ENCODE results near the gene EMD.
"Not testable (repeated sequence)": the region's sequence is repeated elsewhere in the genome, so short reads cannot be mapped to it uniquely, and the experiment has no call there.

Gene EMD

DNA sequence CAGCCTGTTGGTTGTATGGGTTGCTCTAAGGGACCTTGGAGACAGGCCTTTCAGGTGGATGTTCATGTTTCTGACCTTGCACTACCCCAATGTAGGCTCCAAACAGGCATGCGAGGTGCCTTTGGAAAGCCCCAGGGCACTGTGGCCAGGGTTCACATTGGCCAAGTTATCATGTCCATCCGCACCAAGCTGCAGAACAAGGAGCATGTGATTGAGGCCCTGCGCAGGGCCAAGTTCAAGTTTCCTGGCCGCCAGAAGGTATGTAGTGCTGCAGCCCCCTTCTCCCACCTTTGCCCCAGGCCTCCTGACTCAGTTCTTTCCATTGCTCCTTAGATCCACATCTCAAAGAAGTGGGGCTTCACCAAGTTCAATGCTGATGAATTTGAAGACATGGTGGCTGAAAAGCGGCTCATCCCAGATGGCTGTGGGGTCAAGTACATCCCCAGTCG, 21.3 kb downstream of the EMD start:
- peaks cover 0 to 22% (median 12%) of the 10 kb centered on the region in 4 experiments for H3K4me1 ChIP-seq (ENCODE audit: control extremely low read depth in 1 of 4, control insufficient read depth in 4 of 4, insufficient read depth in 4 of 4, low read length in 3 of 4)
- H3K27me3 ChIP-seq (replicated peaks in 2 of 5; ENCODE audit: control insufficient read depth in 4 of 5, insufficient read depth in 5 of 5, low read length in 4 of 5); H3K9me3 ChIP-seq (ENCODE audit: control extremely low read depth in 1 of 5, control insufficient read depth in 4 of 5, insufficient read depth in 2 of 5, low read depth in 1 of 5, low read length in 4 of 5); DNase-seq; H3K27ac ChIP-seq (ENCODE audit: insufficient read depth in 1 of 2, low read depth in 1 of 2, low read length in 2 of 2, poor library complexity in 1 of 2, severe bottlenecking in 2 of 2); POLR2A ChIA-PET: not testable (repeated sequence)
- peak overlapping the region in 2 of 7 experiments; percentile 71 to 89 for H3K4me3 ChIP-seq (ENCODE audit: control insufficient read depth in 1 of 7, extremely low read depth in 1 of 7, insufficient read depth in 4 of 7, low read depth in 2 of 7, low read length in 6 of 7)
- 86% methylated on average over 3 of the region's 6 CpGs for WGBS (ENCODE audit: insufficient coverage)
- CTCF ChIA-PET: interaction anchor here (0.7 to 1.0 kb wide), 2 partner anchors 8 to 29 kb away, joined by 3 read pairs; no protein-coding TSS in a partner anchor
- peaks cover 0 to 28% (median 16%) of the 10 kb centered on the region in 4 experiments for H3K36me3 ChIP-seq (ENCODE audit: control insufficient read depth in 4 of 4, insufficient read depth in 4 of 4, low read length in 3 of 4)

DNA sequence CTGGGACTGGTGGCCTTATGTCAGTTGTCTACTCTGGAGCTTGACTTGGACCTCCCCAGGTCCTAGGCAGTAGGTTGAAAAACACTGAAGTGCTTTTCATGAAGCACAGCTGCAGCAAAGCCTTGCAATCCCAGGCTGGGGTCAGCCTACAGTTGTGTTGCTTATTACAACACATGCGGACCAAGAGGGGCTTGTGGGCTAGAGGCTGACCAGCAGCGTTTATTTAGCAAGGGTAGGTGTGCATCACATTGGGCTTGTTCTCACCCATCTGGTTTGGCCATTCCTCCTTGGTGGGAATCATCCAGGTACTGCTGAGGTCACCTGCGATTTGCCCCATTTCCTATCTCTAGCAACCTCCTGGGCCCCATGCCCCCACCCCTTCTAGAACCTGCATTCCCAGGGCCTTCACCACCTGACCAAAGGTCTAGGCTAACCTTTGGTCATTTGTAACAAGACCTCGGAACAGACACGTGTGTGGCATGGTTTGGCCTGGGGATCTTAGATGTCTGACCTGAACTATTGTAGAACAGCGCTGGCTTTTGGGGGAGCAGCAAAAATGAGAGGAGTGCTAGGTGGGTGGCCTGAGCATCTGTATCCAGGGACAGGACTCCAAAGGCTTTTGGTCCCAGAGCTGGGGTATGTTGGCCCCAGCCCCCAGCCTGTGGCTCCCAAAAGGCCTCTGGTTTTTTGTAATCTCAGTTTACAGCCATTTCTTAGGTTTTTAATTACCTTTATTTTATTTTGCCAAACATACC, 22.1 kb downstream of the EMD start:
- ChIA-PET POLR2A (interaction anchor here (1.6 kb wide), 1 partner anchor 11 kb away, joined by 5 read pairs; no protein-coding TSS in a partner anchor), CTCF (interaction anchor here (0.8 to 1.3 kb wide), 2 partner anchors 8 to 26 kb away, joined by 3 to 4 read pairs; partner anchors contain the start of gene DNASE1L1)
- Histone ChIP-seq H3K4me1 (ENCODE audit: control extremely low read depth in 1 of 4, control insufficient read depth in 4 of 4, insufficient read depth in 4 of 4, low read length in 3 of 4) (peaks cover 0 to 22% (median 12%) of the 10 kb centered on the region in 4 experiments), H3K4me3 (ENCODE audit: control insufficient read depth in 1 of 7, extremely low read depth in 1 of 7, insufficient read depth in 4 of 7, low read depth in 2 of 7, low read length in 6 of 7) (no peak overlapping the region), H3K27me3 (replicated peaks in 2 of 5; ENCODE audit: control insufficient read depth in 4 of 5, insufficient read depth in 5 of 5, low read length in 4 of 5) (no peaks in the 10 kb centered on the region), H3K9me3 (ENCODE audit: control extremely low read depth in 1 of 5, control insufficient read depth in 4 of 5, insufficient read depth in 2 of 5, low read depth in 1 of 5, low read length in 4 of 5) (peaks cover 0 to 9% (median 0%) of the 10 kb centered on the region in 5 experiments), H3K36me3 (ENCODE audit: control insufficient read depth in 4 of 4, insufficient read depth in 4 of 4, low read length in 3 of 4) (peaks cover 0 to 28% (median 16%) of the 10 kb centered on the region in 4 experiments), H3K27ac (ENCODE audit: insufficient read depth in 1 of 2, low read depth in 1 of 2, low read length in 2 of 2, poor library complexity in 1 of 2, severe bottlenecking in 2 of 2) (no peak overlapping the region)
- WGBS (ENCODE audit: insufficient coverage): 83% methylated on average over 6 of the region's 6 CpGs
- DNase-seq: peak in 2 of 3 donors; percentile 41 to 44

DNA sequence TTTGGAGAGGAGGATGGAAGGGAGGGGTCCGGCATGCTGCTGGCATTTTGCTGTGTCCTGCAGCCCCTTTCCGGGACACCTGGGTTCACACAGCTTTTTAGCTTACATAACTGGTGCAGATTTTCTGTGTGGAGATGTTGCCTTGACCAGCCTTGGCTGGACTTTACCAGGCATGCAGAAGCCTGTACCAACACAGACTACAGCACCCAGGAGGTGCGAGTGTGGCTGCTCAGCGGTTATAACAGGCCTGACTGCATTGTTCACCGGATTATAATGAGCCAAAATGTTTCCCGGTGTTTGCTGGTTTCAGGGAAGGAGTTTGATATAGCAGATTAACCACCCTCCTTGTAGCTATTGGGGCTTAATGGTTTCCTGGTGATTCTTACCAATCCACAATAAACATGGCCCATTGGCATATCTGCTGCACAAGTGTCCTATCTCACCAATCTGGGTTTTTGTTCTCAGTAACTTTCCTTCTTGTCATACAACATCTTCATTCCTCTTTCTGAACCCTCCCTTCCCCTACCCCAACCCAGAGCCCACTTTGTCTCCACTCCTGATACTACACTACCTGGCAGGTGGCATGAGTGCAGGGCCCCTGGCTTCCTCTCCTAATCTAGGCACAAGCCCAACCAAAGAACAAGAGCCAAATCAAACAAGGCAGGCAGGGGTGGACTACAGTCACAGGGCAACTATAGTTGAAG, 23.0 kb downstream of the EMD start:
- no CpG with 5 or more reads among the region's 6 CpGs for WGBS (ENCODE audit: insufficient coverage)
- H3K4me3 ChIP-seq (ENCODE audit: control insufficient read depth in 1 of 7, extremely low read depth in 1 of 7, insufficient read depth in 4 of 7, low read depth in 2 of 7, low read length in 6 of 7): no peak overlapping the region
- no peaks in the 10 kb centered on the region for H3K27me3 ChIP-seq (replicated peaks in 2 of 5; ENCODE audit: control insufficient read depth in 4 of 5, insufficient read depth in 5 of 5, low read length in 4 of 5)
- H3K9me3 ChIP-seq (ENCODE audit: control extremely low read depth in 1 of 5, control insufficient read depth in 4 of 5, insufficient read depth in 2 of 5, low read depth in 1 of 5, low read length in 4 of 5): peaks cover 0 to 9% (median 0%) of the 10 kb centered on the region in 5 experiments
- peaks cover 0 to 28% (median 16%) of the 10 kb centered on the region in 4 experiments for H3K36me3 ChIP-seq (ENCODE audit: control insufficient read depth in 4 of 4, insufficient read depth in 4 of 4, low read length in 3 of 4)
- peaks cover 0 to 22% (median 10%) of the 10 kb centered on the region in 4 experiments for H3K4me1 ChIP-seq (ENCODE audit: control extremely low read depth in 1 of 4, control insufficient read depth in 4 of 4, insufficient read depth in 4 of 4, low read length in 3 of 4)
- no peak overlapping the region for H3K27ac ChIP-seq (ENCODE audit: insufficient read depth in 1 of 2, low read depth in 1 of 2, low read length in 2 of 2, poor library complexity in 1 of 2, severe bottlenecking in 2 of 2)
- ChIA-PET CTCF (interaction anchor here (1.3 kb wide), 1 partner anchor 26 kb away, joined by 3 read pairs; no protein-coding TSS in a partner anchor), POLR2A (interaction anchor here (1.6 kb wide), 1 partner anchor 10 kb away, joined by 5 read pairs; no protein-coding TSS in a partner anchor)
- DNase-seq: no peak

GRCh38 chrX:154402622-154403127, 23.6 kb downstream of the EMD start:
- Histone ChIP-seq H3K27me3 (replicated peaks in 2 of 5; ENCODE audit: control insufficient read depth in 4 of 5, insufficient read depth in 5 of 5, low read length in 4 of 5) (no peaks in the 10 kb centered on the region), H3K27ac (ENCODE audit: insufficient read depth in 1 of 2, low read depth in 1 of 2, low read length in 2 of 2, poor library complexity in 1 of 2, severe bottlenecking in 2 of 2) (no peak overlapping the region), H3K36me3 (ENCODE audit: control insufficient read depth in 4 of 4, insufficient read depth in 4 of 4, low read length in 3 of 4) (peaks cover 0 to 28% (median 16%) of the 10 kb centered on the region in 4 experiments), H3K9me3 (ENCODE audit: control extremely low read depth in 1 of 5, control insufficient read depth in 4 of 5, insufficient read depth in 2 of 5, low read depth in 1 of 5, low read length in 4 of 5) (peaks cover 0 to 9% (median 0%) of the 10 kb centered on the region in 5 experiments), H3K4me3 (ENCODE audit: control insufficient read depth in 1 of 7, extremely low read depth in 1 of 7, insufficient read depth in 4 of 7, low read depth in 2 of 7, low read length in 6 of 7) (no peak overlapping the region), H3K4me1 (ENCODE audit: control extremely low read depth in 1 of 4, control insufficient read depth in 4 of 4, insufficient read depth in 4 of 4, low read length in 3 of 4) (peaks cover 0 to 17% (median 7%) of the 10 kb centered on the region in 4 experiments)
- no peak for DNase-seq
- POLR2A ChIA-PET: interaction anchor here (1.6 kb wide), 1 partner anchor 10 kb away, joined by 5 read pairs; no protein-coding TSS in a partner anchor
- 88% methylated on average over 19 of the region's 19 CpGs for WGBS (ENCODE audit: insufficient coverage)
- CTCF ChIA-PET: interaction anchor here (1.3 kb wide), 1 partner anchor 25 kb away, joined by 3 read pairs; no protein-coding TSS in a partner anchor

- no peaks in the 10 kb centered on the region for H3K27me3 ChIP-seq (replicated peaks in 2 of 5; ENCODE audit: control insufficient read depth in 4 of 5, insufficient read depth in 5 of 5, low read length in 4 of 5)
- ChIA-PET POLR2A (interaction anchor here (1.6 kb wide), 1 partner anchor 9 kb away, joined by 5 read pairs; no protein-coding TSS in a partner anchor), CTCF (interaction anchor here (0.6 kb wide), 1 partner anchor 132 kb away, joined by 3 read pairs; no protein-coding TSS in a partner anchor)
- peaks cover 0 to 7% (median 0%) of the 10 kb centered on the region in 5 experiments for H3K9me3 ChIP-seq (ENCODE audit: control extremely low read depth in 1 of 5, control insufficient read depth in 4 of 5, insufficient read depth in 2 of 5, low read depth in 1 of 5, low read length in 4 of 5)
- no peak overlapping the region for H3K4me3 ChIP-seq (ENCODE audit: control insufficient read depth in 1 of 7, extremely low read depth in 1 of 7, insufficient read depth in 4 of 7, low read depth in 2 of 7, low read length in 6 of 7)
- H3K27ac ChIP-seq (ENCODE audit: insufficient read depth in 1 of 2, low read depth in 1 of 2, low read length in 2 of 2, poor library complexity in 1 of 2, severe bottlenecking in 2 of 2): no peak overlapping the region
- WGBS (ENCODE audit: insufficient coverage): 93% methylated on average over 9 of the region's 10 CpGs
- H3K4me1 ChIP-seq (ENCODE audit: control extremely low read depth in 1 of 4, control insufficient read depth in 4 of 4, insufficient read depth in 4 of 4, low read length in 3 of 4): peaks cover 0 to 16% (median 7%) of the 10 kb centered on the region in 4 experiments
- peaks cover 0 to 28% (median 16%) of the 10 kb centered on the region in 4 experiments for H3K36me3 ChIP-seq (ENCODE audit: control insufficient read depth in 4 of 4, insufficient read depth in 4 of 4, low read length in 3 of 4)
- no peak for DNase-seq
Observed at GRCh38 chrX:154403192-154403591, 24.1 kb downstream of the EMD start.

GRCh38 chrX:154403858-154404257, 24.8 kb downstream of the EMD start:
- Histone ChIP-seq H3K4me3 (ENCODE audit: control insufficient read depth in 1 of 7, extremely low read depth in 1 of 7, insufficient read depth in 4 of 7, low read depth in 2 of 7, low read length in 6 of 7) (no peak overlapping the region), H3K9me3 (ENCODE audit: control extremely low read depth in 1 of 5, control insufficient read depth in 4 of 5, insufficient read depth in 2 of 5, low read depth in 1 of 5, low read length in 4 of 5) (peaks cover 0 to under 1% (median 0%) of the 10 kb centered on the region in 5 experiments), H3K27ac (ENCODE audit: insufficient read depth in 1 of 2, low read depth in 1 of 2, low read length in 2 of 2, poor library complexity in 1 of 2, severe bottlenecking in 2 of 2) (no peak overlapping the region), H3K36me3 (ENCODE audit: control insufficient read depth in 4 of 4, insufficient read depth in 4 of 4, low read length in 3 of 4) (peaks cover 0 to 28% (median 16%) of the 10 kb centered on the region in 4 experiments), H3K4me1 (ENCODE audit: control extremely low read depth in 1 of 4, control insufficient read depth in 4 of 4, insufficient read depth in 4 of 4, low read length in 3 of 4) (peaks cover 0 to 22% (median 13%) of the 10 kb centered on the region in 4 experiments), H3K27me3 (replicated peaks in 2 of 5; ENCODE audit: control insufficient read depth in 4 of 5, insufficient read depth in 5 of 5, low read length in 4 of 5) (no peaks in the 10 kb centered on the region)
- WGBS (ENCODE audit: insufficient coverage): 100% methylated on average over 3 of the region's 4 CpGs
- ChIA-PET POLR2A (no interaction called here), CTCF (interaction anchor here (0.6 kb wide), 1 partner anchor 132 kb away, joined by 3 read pairs; no protein-coding TSS in a partner anchor)
- no peak for DNase-seq
